Glutamatergic neuron (in vitro differentiated cells): ENCODE measurements around the gene PLA2G4F. TPM values are rescaled to one million over a fixed set of nuclear protein-coding genes. Genes with fewer than 3 reads are reported as not detected.

Source experiments
- DNase-seq: peaks from one replicate; pipeline ENCODE4 v3.0.0; 2022
- H3K27ac Mint-ChIP-seq: one replicate; pipeline ENCODE4 v1.8.0; 2020; ENCODE audit warnings: mild to moderate bottlenecking, mixed read lengths, inconsistent platforms; ENCODE audit not compliant: unreplicated experiment
- H3K27me3 Mint-ChIP-seq: one replicate; pipeline ENCODE4 v1.8.0; 2020; ENCODE audit warnings: mild to moderate bottlenecking, moderate library complexity, mixed read lengths, inconsistent platforms; ENCODE audit not compliant: unreplicated experiment
- H3K36me3 Mint-ChIP-seq: one replicate; pipeline ENCODE4 v1.8.0; 2020; ENCODE audit warnings: mild to moderate bottlenecking, mixed read lengths, inconsistent platforms; ENCODE audit not compliant: unreplicated experiment
- H3K4me1 Mint-ChIP-seq: one replicate; pipeline ENCODE4 v1.8.0; 2020; ENCODE audit warnings: mild to moderate bottlenecking, low read depth, mixed read lengths, inconsistent platforms; ENCODE audit not compliant: unreplicated experiment
- H3K4me3 Mint-ChIP-seq: one replicate; pipeline ENCODE4 v1.8.0; 2020; ENCODE audit warnings: mild to moderate bottlenecking, mixed read lengths, inconsistent platforms; ENCODE audit not compliant: unreplicated experiment
- H3K9me3 Mint-ChIP-seq: one replicate; pipeline ENCODE4 v1.8.0; 2020; ENCODE audit warnings: mild to moderate bottlenecking, moderate library complexity, mixed read lengths, inconsistent platforms; ENCODE audit not compliant: unreplicated experiment
- CTCF ChIP-seq: fragments of 200-600 bp; sonication (generic); IDR thresholded peaks from one replicate; pipeline ENCODE4 v1.5.0; 2021; ENCODE audit not compliant: partially characterized antibody, unreplicated experiment
- total RNA-seq: library from RNA; stranded (reverse); fragmentation: NEBNext Ultra II Directional; extraction: Animal tissue kit (Norgen Biotek cat#: 25700); gene quantifications from one replicate; pipeline ENCODE4 v1.2.1, GENCODE V29; 2021; ENCODE audit not compliant: unreplicated experiment

PLA2G4F gene
- total RNA-seq, 1 donor from 2014 or later, result not detected

- Mint-ChIP-seq H3K27me3 (peaks cover 4% of the 10 kb centered on the region), H3K36me3 (no peaks in the 10 kb centered on the region), H3K4me3 (no peak overlapping the region), H3K4me1 (no peaks in the 10 kb centered on the region), H3K27ac (no peak overlapping the region), H3K9me3 (peaks cover 3% of the 10 kb centered on the region)
- DNase-seq, result no peak
- no peak for TF ChIP-seq CTCF
These were observed 742 bp downstream of the PLA2G4F start for GRCh38 chr15:42155546-42156242.

GRCh38 chr15:42154956-42155355 is 1.5 kb downstream of the PLA2G4F start:
- TF ChIP-seq CTCF, result no peak
- DNase-seq, result no peak
- Mint-ChIP-seq H3K27me3 (peaks cover 2% of the 10 kb centered on the region), H3K27ac (no peak overlapping the region), H3K4me1 (no peaks in the 10 kb centered on the region), H3K36me3 (no peaks in the 10 kb centered on the region), H3K4me3 (no peak overlapping the region), H3K9me3 (peaks cover 3% of the 10 kb centered on the region)

GRCh38 chr15:42154212-42154941 is 2.1 kb downstream of the PLA2G4F start:
- Mint-ChIP-seq H3K36me3 (no peaks in the 10 kb centered on the region), H3K27me3 (peaks cover 2% of the 10 kb centered on the region), H3K4me3 (no peak overlapping the region), H3K27ac (no peak overlapping the region), H3K9me3 (peaks cover 3% of the 10 kb centered on the region), H3K4me1 (no peaks in the 10 kb centered on the region)
- no peak for TF ChIP-seq CTCF
- DNase-seq, result no peak

GRCh38 chr15:42153874-42154211 is 2.6 kb downstream of the PLA2G4F start:
- Mint-ChIP-seq H3K4me1 (no peaks in the 10 kb centered on the region), H3K36me3 (no peaks in the 10 kb centered on the region), H3K27ac (no peak overlapping the region), H3K9me3 (peaks cover 3% of the 10 kb centered on the region), H3K27me3 (peaks cover 2% of the 10 kb centered on the region), H3K4me3 (no peak overlapping the region)
- no peak for TF ChIP-seq CTCF
- DNase-seq, result no peak

- TF ChIP-seq CTCF, result no peak
- no peak for DNase-seq
- Mint-ChIP-seq H3K27me3 (peaks cover 4% of the 10 kb centered on the region), H3K9me3 (peaks cover 3% of the 10 kb centered on the region), H3K36me3 (no peaks in the 10 kb centered on the region), H3K27ac (no peak overlapping the region), H3K4me3 (no peak overlapping the region), H3K4me1 (no peaks in the 10 kb centered on the region)
These were observed 3.3 kb downstream of the PLA2G4F start for GRCh38 chr15:42152921-42153698.
